ENCODE measurements around the gene TRPC3. TPM values are rescaled to one million over a fixed set of nuclear protein-coding genes. Genes with fewer than 3 reads are reported as not detected.

TRPC3 gene
- total RNA-seq: 2.7 and 3.1 TPM in 2 replicates

GRCh38 chr4:121951521-121952110, at the start of gene TRPC3:
Gene TRPC3 (minus strand): TSS chr4:121952060. CDS start chr4:121951680, 380 bp downstream.
- Mint-ChIP-seq H3K27ac (peak within 1 kb of the TSS; percentile 12), H3K27me3 (peaks cover 58% of the 10 kb centered on the region), H3K4me1 (peaks cover 14% of the 10 kb centered on the region), H3K4me3 (peak within 1 kb of the TSS; percentile 92), H3K9me3 (no peaks in the 10 kb centered on the region), H3K36me3 (ENCODE audit: low read depth) (no peaks in the 10 kb centered on the region)
- intact Hi-C loops (cut with micrococcal nuclease): loop anchor here (2.0 to 5.0 kb wide), 4 partner anchors 79 to 501 kb away; partner anchors contain the start of genes BBS7 and BLTP1
- peak; percentile 79 for DNase-seq

GRCh38 chr4:122000849-122001248, 49.0 kb upstream of the TRPC3 start:
- peaks cover 29% of the 10 kb centered on the region for H3K27me3 Mint-ChIP-seq
- intact Hi-C loops (cut with micrococcal nuclease): no loop called here

GRCh38 chr4:121998024-121998423, 46.2 kb upstream of the TRPC3 start:
- peaks cover 40% of the 10 kb centered on the region for H3K27me3 Mint-ChIP-seq
- DNase-seq: no peak
- intact Hi-C loops (cut with micrococcal nuclease): no loop called here
- H3K4me1 Mint-ChIP-seq: no peaks in the 10 kb centered on the region
- no peak overlapping the region for H3K4me3 Mint-ChIP-seq
- no peaks in the 10 kb centered on the region for H3K36me3 Mint-ChIP-seq (ENCODE audit: low read depth)
- no peak overlapping the region for H3K27ac Mint-ChIP-seq
- no peaks in the 10 kb centered on the region for H3K9me3 Mint-ChIP-seq

More at GRCh38 chr4:122000849-122001248, 49.0 kb upstream of the TRPC3 start:
- DNase-seq: no peak
- H3K4me3 Mint-ChIP-seq: no peak overlapping the region
- no peak overlapping the region for H3K27ac Mint-ChIP-seq
- H3K36me3 Mint-ChIP-seq (ENCODE audit: low read depth): no peaks in the 10 kb centered on the region
- peaks cover under 1% of the 10 kb centered on the region for H3K4me1 Mint-ChIP-seq
- no peaks in the 10 kb centered on the region for H3K9me3 Mint-ChIP-seq

GRCh38 chr4:121995790-121996537, 44.1 kb upstream of the TRPC3 start:
- Mint-ChIP-seq H3K9me3 (no peaks in the 10 kb centered on the region), H3K36me3 (ENCODE audit: low read depth) (no peaks in the 10 kb centered on the region), H3K4me1 (no peaks in the 10 kb centered on the region), H3K27ac (no peak overlapping the region), H3K4me3 (no peak overlapping the region), H3K27me3 (peaks cover 38% of the 10 kb centered on the region)
- intact Hi-C loops (cut with micrococcal nuclease): no loop called here
- no peak for DNase-seq

- peaks cover 40% of the 10 kb centered on the region for H3K27me3 Mint-ChIP-seq
- no peak overlapping the region for H3K4me3 Mint-ChIP-seq
These were observed 40.1 kb upstream of the TRPC3 start for GRCh38 chr4:121991968-121992367.

GRCh38 chr4:121990489-121990888, 38.6 kb upstream of the TRPC3 start:
- Mint-ChIP-seq H3K4me1 (no peaks in the 10 kb centered on the region), H3K9me3 (no peaks in the 10 kb centered on the region), H3K27ac (no peak overlapping the region), H3K27me3 (peaks cover 35% of the 10 kb centered on the region), H3K4me3 (no peak overlapping the region), H3K36me3 (ENCODE audit: low read depth) (no peaks in the 10 kb centered on the region)
- intact Hi-C loops (cut with micrococcal nuclease): no loop called here
- DNase-seq: no peak

More at GRCh38 chr4:121991968-121992367, 40.1 kb upstream of the TRPC3 start:
- Mint-ChIP-seq H3K27ac (no peak overlapping the region), H3K36me3 (ENCODE audit: low read depth) (no peaks in the 10 kb centered on the region), H3K9me3 (no peaks in the 10 kb centered on the region), H3K4me1 (no peaks in the 10 kb centered on the region)
- intact Hi-C loops (cut with micrococcal nuclease): no loop called here
- DNase-seq: no peak

- intact Hi-C loops (cut with micrococcal nuclease): no loop called here
- DNase-seq: no peak
These were observed 37.9 kb upstream of the TRPC3 start for GRCh38 chr4:121989715-121990114.

GRCh38 chr4:121988950-121989349, 37.1 kb upstream of the TRPC3 start:
- peaks cover 27% of the 10 kb centered on the region for H3K27me3 Mint-ChIP-seq
- no peak overlapping the region for H3K27ac Mint-ChIP-seq
- no peaks in the 10 kb centered on the region for H3K4me1 Mint-ChIP-seq
- no peak overlapping the region for H3K4me3 Mint-ChIP-seq
- H3K36me3 Mint-ChIP-seq (ENCODE audit: low read depth): no peaks in the 10 kb centered on the region
- no peak for DNase-seq
- intact Hi-C loops (cut with micrococcal nuclease): no loop called here
- no peaks in the 10 kb centered on the region for H3K9me3 Mint-ChIP-seq

More at GRCh38 chr4:121989715-121990114, 37.9 kb upstream of the TRPC3 start:
- Mint-ChIP-seq H3K4me1 (no peaks in the 10 kb centered on the region), H3K36me3 (ENCODE audit: low read depth) (no peaks in the 10 kb centered on the region), H3K27ac (no peak overlapping the region), H3K9me3 (no peaks in the 10 kb centered on the region), H3K27me3 (peaks cover 32% of the 10 kb centered on the region), H3K4me3 (no peak overlapping the region)

GRCh38 chr4:121980643-121981042, 28.8 kb upstream of the TRPC3 start:
- no peaks in the 10 kb centered on the region for H3K36me3 Mint-ChIP-seq (ENCODE audit: low read depth)
- H3K27ac Mint-ChIP-seq: no peak overlapping the region
- H3K4me3 Mint-ChIP-seq: no peak overlapping the region
- no peak for DNase-seq
- intact Hi-C loops (cut with micrococcal nuclease): no loop called here
- H3K27me3 Mint-ChIP-seq: peaks cover 9% of the 10 kb centered on the region
- no peaks in the 10 kb centered on the region for H3K9me3 Mint-ChIP-seq
- peaks cover 5% of the 10 kb centered on the region for H3K4me1 Mint-ChIP-seq

- Mint-ChIP-seq H3K9me3 (no peaks in the 10 kb centered on the region), H3K27ac (no peak overlapping the region)
- no peak for DNase-seq
These were observed 26.3 kb upstream of the TRPC3 start for GRCh38 chr4:121978172-121978516.

GRCh38 chr4:121977251-121978171, 25.7 kb upstream of the TRPC3 start:
- no peak for DNase-seq
- intact Hi-C loops (cut with micrococcal nuclease): loop anchor here (1.0 kb wide), 1 partner anchor 30 kb away; no protein-coding TSS in a partner anchor
- H3K27me3 Mint-ChIP-seq: peaks cover 24% of the 10 kb centered on the region
- H3K9me3 Mint-ChIP-seq: no peaks in the 10 kb centered on the region
- peaks cover 5% of the 10 kb centered on the region for H3K4me1 Mint-ChIP-seq
- H3K36me3 Mint-ChIP-seq (ENCODE audit: low read depth): no peaks in the 10 kb centered on the region
- no peak overlapping the region for H3K27ac Mint-ChIP-seq
- H3K4me3 Mint-ChIP-seq: no peak overlapping the region

More at GRCh38 chr4:121978172-121978516, 26.3 kb upstream of the TRPC3 start:
- Mint-ChIP-seq H3K36me3 (ENCODE audit: low read depth) (no peaks in the 10 kb centered on the region), H3K27me3 (peaks cover 23% of the 10 kb centered on the region), H3K4me1 (peaks cover 5% of the 10 kb centered on the region), H3K4me3 (no peak overlapping the region)
- intact Hi-C loops (cut with micrococcal nuclease): loop anchor here (1.0 kb wide), 1 partner anchor 29 kb away; no protein-coding TSS in a partner anchor

- Mint-ChIP-seq H3K9me3 (no peaks in the 10 kb centered on the region), H3K4me3 (no peak overlapping the region), H3K4me1 (peaks cover 5% of the 10 kb centered on the region), H3K36me3 (ENCODE audit: low read depth) (no peaks in the 10 kb centered on the region), H3K27me3 (peaks cover 26% of the 10 kb centered on the region), H3K27ac (no peak overlapping the region)
- intact Hi-C loops (cut with micrococcal nuclease): no loop called here
- no peak for DNase-seq
These were observed 23.9 kb upstream of the TRPC3 start for GRCh38 chr4:121975784-121976183.

- intact Hi-C loops (cut with micrococcal nuclease): no loop called here
- H3K4me3 Mint-ChIP-seq: no peak overlapping the region
- no peak for DNase-seq
- H3K27me3 Mint-ChIP-seq: peaks cover 33% of the 10 kb centered on the region
- H3K36me3 Mint-ChIP-seq (ENCODE audit: low read depth): no peaks in the 10 kb centered on the region
- H3K27ac Mint-ChIP-seq: no peak overlapping the region
- peaks cover 5% of the 10 kb centered on the region for H3K4me1 Mint-ChIP-seq
- H3K9me3 Mint-ChIP-seq: no peaks in the 10 kb centered on the region
These were observed 22.0 kb upstream of the TRPC3 start for GRCh38 chr4:121973816-121974215.
